ENCODE data around the gene PRRT4.

- TF ChIP-seq CTCF (IDR thresholded peaks at IDR 0.05; ENCODE audit: low read depth, low read length, missing input control), result no peak
- no peak for TF ChIP-seq MAX (IDR thresholded peaks at IDR 0.05)
- no peak for TF ChIP-seq SP1 (IDR thresholded peaks at IDR 0.05)
- TF ChIP-seq YY1 (IDR thresholded peaks at IDR 0.05), result no peak
- no peak for TF ChIP-seq REST (IDR thresholded peaks at IDR 0.05)
- no peak for TF ChIP-seq GABPA (IDR thresholded peaks at IDR 0.05 in 1 of 2, conservative IDR thresholded peaks at IDR 0.05 in 1 of 2)
- TF ChIP-seq RAD21 (IDR thresholded peaks at IDR 0.05), result no peak
- no peak for TF ChIP-seq NR2F2 (IDR thresholded peaks at IDR 0.05)
- no peak for TF ChIP-seq HNF4A (conservative IDR thresholded peaks at IDR 0.05)
- no peak for TF ChIP-seq TAF1 (conservative IDR thresholded peaks at IDR 0.05)
- no peak for TF ChIP-seq JUND (IDR thresholded peaks at IDR 0.05)
- TF ChIP-seq EGR1 (IDR thresholded peaks at IDR 0.05; ENCODE audit: low read depth in 2 of 2), result no peak
- no peak for TF ChIP-seq FOXA2 (IDR thresholded peaks at IDR 0.05)
Measured at GRCh38 chr7:128396357-128396756, 34.9 kb upstream of the PRRT4 start.

All from liver (tissue), 3 donors.